Measurements from ENCODE around the gene PRKG1.
A peak's percentile ranks its signal among the peaks of the same experiment; 100 is the strongest.
"Not testable (repeated sequence)": the region's sequence is repeated elsewhere in the genome, so short reads cannot be mapped to it uniquely, and the experiment has no call there.

PRKG1 gene

DNA sequence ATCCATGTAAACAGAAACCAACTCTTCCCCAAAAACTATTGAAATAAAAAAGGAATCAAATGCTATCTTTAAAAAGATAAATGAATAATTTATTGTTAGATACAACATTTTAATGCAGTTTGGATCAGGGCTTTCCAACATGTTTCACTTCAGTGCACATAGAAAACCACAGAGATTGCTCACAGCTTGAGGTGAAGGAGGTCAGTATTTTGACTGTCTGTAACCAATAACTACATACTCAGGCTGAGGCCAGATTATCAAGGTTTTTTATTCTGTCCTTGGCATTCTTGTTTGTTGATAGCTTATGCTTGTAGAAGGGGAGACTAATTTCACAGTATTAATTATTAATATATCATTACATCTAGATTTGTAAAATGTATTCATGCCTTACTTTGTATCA, 195.5 kb downstream of the PRKG1 start:
- H3K9me3 ChIP-seq (ENCODE audit: control extremely low read depth in 1 of 5, control insufficient read depth in 4 of 5, insufficient read depth in 2 of 5, low read depth in 1 of 5, low read length in 4 of 5), result no peaks in the 10 kb centered on the region
- CTCF ChIA-PET, result interaction anchor here (1.0 kb wide), 1 partner anchor 29 kb away, joined by 3 read pairs; no protein-coding TSS in a partner anchor
- peak in 2 of 3 donors; percentile 27 to 43 for DNase-seq
- no peaks in the 10 kb centered on the region for H3K27me3 ChIP-seq (replicated peaks in 2 of 5; ENCODE audit: control insufficient read depth in 4 of 5, insufficient read depth in 5 of 5, low read length in 4 of 5)
- H3K36me3 ChIP-seq (ENCODE audit: control insufficient read depth in 4 of 4, insufficient read depth in 4 of 4, low read length in 3 of 4), result no peaks in the 10 kb centered on the region
- no peak overlapping the region for H3K27ac ChIP-seq (ENCODE audit: insufficient read depth in 1 of 2, low read depth in 1 of 2, low read length in 2 of 2, poor library complexity in 1 of 2, severe bottlenecking in 2 of 2)
- POLR2A ChIA-PET, result no interaction called here
- no peak overlapping the region for H3K4me3 ChIP-seq (ENCODE audit: control insufficient read depth in 1 of 7, extremely low read depth in 1 of 7, insufficient read depth in 4 of 7, low read depth in 2 of 7, low read length in 6 of 7)
- H3K4me1 ChIP-seq (ENCODE audit: control extremely low read depth in 1 of 4, control insufficient read depth in 4 of 4, insufficient read depth in 4 of 4, low read length in 3 of 4), result peaks cover 0 to 13% (median 0%) of the 10 kb centered on the region in 4 experiments

- Histone ChIP-seq H3K27me3 (replicated peaks in 2 of 5; ENCODE audit: control insufficient read depth in 4 of 5, insufficient read depth in 5 of 5, low read length in 4 of 5) (no peaks in the 10 kb centered on the region), H3K9me3 (ENCODE audit: control extremely low read depth in 1 of 5, control insufficient read depth in 4 of 5, insufficient read depth in 2 of 5, low read depth in 1 of 5, low read length in 4 of 5) (no peaks in the 10 kb centered on the region), H3K4me3 (ENCODE audit: control insufficient read depth in 1 of 7, extremely low read depth in 1 of 7, insufficient read depth in 4 of 7, low read depth in 2 of 7, low read length in 6 of 7) (no peak overlapping the region), H3K36me3 (ENCODE audit: control insufficient read depth in 4 of 4, insufficient read depth in 4 of 4, low read length in 3 of 4) (no peaks in the 10 kb centered on the region), H3K27ac (ENCODE audit: insufficient read depth in 1 of 2, low read depth in 1 of 2, low read length in 2 of 2, poor library complexity in 1 of 2, severe bottlenecking in 2 of 2) (no peak overlapping the region), H3K4me1 (ENCODE audit: control extremely low read depth in 1 of 4, control insufficient read depth in 4 of 4, insufficient read depth in 4 of 4, low read length in 3 of 4) (peaks cover 0 to 13% (median 0%) of the 10 kb centered on the region in 4 experiments)
- ChIA-PET CTCF (no interaction called here), POLR2A (no interaction called here)
- no peak for DNase-seq
- WGBS (ENCODE audit: insufficient coverage), result no CpG with 5 or more reads among the region's 2 CpGs
Measured at GRCh38 chr10:51270936-51271530, 196.7 kb downstream of the PRKG1 start.

- H3K27me3 ChIP-seq (replicated peaks in 2 of 5; ENCODE audit: control insufficient read depth in 4 of 5, insufficient read depth in 5 of 5, low read length in 4 of 5); CTCF ChIA-PET; H3K36me3 ChIP-seq (ENCODE audit: control insufficient read depth in 4 of 4, insufficient read depth in 4 of 4, low read length in 3 of 4); DNase-seq; H3K4me3 ChIP-seq (ENCODE audit: control insufficient read depth in 1 of 7, extremely low read depth in 1 of 7, insufficient read depth in 4 of 7, low read depth in 2 of 7, low read length in 6 of 7); H3K9me3 ChIP-seq (ENCODE audit: control extremely low read depth in 1 of 5, control insufficient read depth in 4 of 5, insufficient read depth in 2 of 5, low read depth in 1 of 5, low read length in 4 of 5); POLR2A ChIA-PET; H3K27ac ChIP-seq (ENCODE audit: insufficient read depth in 1 of 2, low read depth in 1 of 2, low read length in 2 of 2, poor library complexity in 1 of 2, severe bottlenecking in 2 of 2): not testable (repeated sequence)
- WGBS (ENCODE audit: insufficient coverage), result no CpG with 5 or more reads among the region's 2 CpGs
- H3K4me1 ChIP-seq (ENCODE audit: control extremely low read depth in 1 of 4, control insufficient read depth in 4 of 4, insufficient read depth in 4 of 4, low read length in 3 of 4), result peaks cover 0 to 13% (median 0%) of the 10 kb centered on the region in 4 experiments
Measured at GRCh38 chr10:51272099-51272498, 197.8 kb downstream of the PRKG1 start.

DNA sequence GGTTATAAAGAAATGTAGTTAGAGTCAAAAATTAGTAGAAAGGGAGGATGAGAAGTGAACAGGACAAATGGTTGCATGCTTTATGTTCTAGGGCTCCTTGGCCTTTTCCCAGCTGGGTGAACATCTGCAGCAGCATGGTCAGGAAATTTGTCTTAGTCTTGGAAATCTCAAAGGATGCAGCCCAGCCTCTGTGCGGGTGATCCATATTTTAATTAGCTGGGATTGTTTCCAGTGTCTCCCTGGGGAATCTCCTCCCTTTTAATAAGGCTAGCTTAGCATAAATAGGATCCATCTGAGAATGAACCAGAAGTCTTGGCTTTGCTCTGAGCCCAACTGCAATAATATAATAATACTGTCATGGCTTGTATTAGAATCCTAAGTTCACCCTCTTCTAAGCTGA, 198.3 kb downstream of the PRKG1 start:
- Histone ChIP-seq H3K27ac (ENCODE audit: insufficient read depth in 1 of 2, low read depth in 1 of 2, low read length in 2 of 2, poor library complexity in 1 of 2, severe bottlenecking in 2 of 2) (no peak overlapping the region), H3K9me3 (ENCODE audit: control extremely low read depth in 1 of 5, control insufficient read depth in 4 of 5, insufficient read depth in 2 of 5, low read depth in 1 of 5, low read length in 4 of 5) (peaks cover 0 to 4% (median 0%) of the 10 kb centered on the region in 5 experiments), H3K27me3 (replicated peaks in 2 of 5; ENCODE audit: control insufficient read depth in 4 of 5, insufficient read depth in 5 of 5, low read length in 4 of 5) (no peaks in the 10 kb centered on the region), H3K4me1 (ENCODE audit: control extremely low read depth in 1 of 4, control insufficient read depth in 4 of 4, insufficient read depth in 4 of 4, low read length in 3 of 4) (peaks cover 0 to 13% (median 0%) of the 10 kb centered on the region in 4 experiments), H3K4me3 (ENCODE audit: control insufficient read depth in 1 of 7, extremely low read depth in 1 of 7, insufficient read depth in 4 of 7, low read depth in 2 of 7, low read length in 6 of 7) (no peak overlapping the region), H3K36me3 (ENCODE audit: control insufficient read depth in 4 of 4, insufficient read depth in 4 of 4, low read length in 3 of 4) (no peaks in the 10 kb centered on the region)
- ChIA-PET CTCF (no interaction called here), POLR2A (no interaction called here)
- no peak for DNase-seq
- WGBS (ENCODE audit: insufficient coverage), result 100% methylated on average over 1 of the region's 1 CpG

DNA sequence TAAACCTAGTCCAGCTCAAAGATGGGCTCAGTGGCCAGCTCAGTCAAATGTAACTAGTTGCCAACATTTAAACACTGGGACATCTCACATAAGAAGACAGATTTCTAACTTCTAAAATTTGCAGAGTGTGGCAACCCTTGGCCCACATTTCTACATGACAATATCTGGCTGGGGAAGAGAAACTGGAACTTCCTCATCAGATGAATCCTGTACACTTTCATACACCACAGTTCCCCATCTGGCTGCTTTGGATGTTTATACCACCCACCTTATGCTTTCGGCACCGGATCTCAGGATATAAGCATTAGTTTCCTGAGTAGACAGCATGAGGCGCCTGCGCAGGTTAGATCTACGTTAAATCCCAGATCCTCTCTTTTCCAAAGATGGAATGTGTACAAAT, 199.3 kb downstream of the PRKG1 start:
- peak overlapping the region in 1 of 7 experiments; percentile 2 for H3K4me3 ChIP-seq (ENCODE audit: control insufficient read depth in 1 of 7, extremely low read depth in 1 of 7, insufficient read depth in 4 of 7, low read depth in 2 of 7, low read length in 6 of 7)
- peak; percentile 5 to 88 (median 88) for DNase-seq
- H3K9me3 ChIP-seq (ENCODE audit: control extremely low read depth in 1 of 5, control insufficient read depth in 4 of 5, insufficient read depth in 2 of 5, low read depth in 1 of 5, low read length in 4 of 5), result peaks cover 0 to 4% (median 0%) of the 10 kb centered on the region in 5 experiments
- CTCF ChIA-PET, result no interaction called here
- peaks cover 0 to 13% (median 0%) of the 10 kb centered on the region in 4 experiments for H3K4me1 ChIP-seq (ENCODE audit: control extremely low read depth in 1 of 4, control insufficient read depth in 4 of 4, insufficient read depth in 4 of 4, low read length in 3 of 4)
- no peaks in the 10 kb centered on the region for H3K36me3 ChIP-seq (ENCODE audit: control insufficient read depth in 4 of 4, insufficient read depth in 4 of 4, low read length in 3 of 4)
- 0% methylated on average over 5 of the region's 5 CpGs for WGBS (ENCODE audit: insufficient coverage)
- H3K27me3 ChIP-seq (replicated peaks in 2 of 5; ENCODE audit: control insufficient read depth in 4 of 5, insufficient read depth in 5 of 5, low read length in 4 of 5), result no peaks in the 10 kb centered on the region
- H3K27ac ChIP-seq (ENCODE audit: insufficient read depth in 1 of 2, low read depth in 1 of 2, low read length in 2 of 2, poor library complexity in 1 of 2, severe bottlenecking in 2 of 2), result no peak overlapping the region
- POLR2A ChIA-PET, result no interaction called here

DNA sequence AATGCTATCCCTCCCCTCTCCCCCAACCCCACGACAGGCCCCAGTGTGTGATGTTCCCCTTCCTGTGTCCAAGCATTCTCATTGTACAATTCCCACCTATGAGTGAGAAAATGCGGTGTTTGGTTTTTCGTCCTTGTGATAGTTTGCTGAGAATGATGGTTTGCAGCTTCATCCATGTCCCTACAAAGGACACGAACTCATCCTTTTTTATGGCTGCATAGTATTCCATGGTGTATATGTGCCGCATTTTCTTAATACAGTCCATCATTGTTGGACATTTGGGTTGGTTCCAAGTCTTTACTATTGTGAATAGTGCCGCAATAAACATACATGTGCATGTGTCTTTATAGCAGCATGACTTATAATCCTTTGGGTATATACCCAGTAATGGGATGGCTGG, 201.8 kb downstream of the PRKG1 start:
- WGBS (ENCODE audit: insufficient coverage), result 100% methylated on average over 3 of the region's 6 CpGs
- H3K36me3 ChIP-seq (ENCODE audit: control insufficient read depth in 4 of 4, insufficient read depth in 4 of 4, low read length in 3 of 4), result not testable (repeated sequence)

GRCh38 chr10:51281387-51281786, 207.1 kb downstream of the PRKG1 start:
- DNase-seq; POLR2A ChIA-PET; H3K9me3 ChIP-seq (ENCODE audit: control extremely low read depth in 1 of 5, control insufficient read depth in 4 of 5, insufficient read depth in 2 of 5, low read depth in 1 of 5, low read length in 4 of 5); H3K4me1 ChIP-seq (ENCODE audit: control extremely low read depth in 1 of 4, control insufficient read depth in 4 of 4, insufficient read depth in 4 of 4, low read length in 3 of 4); CTCF ChIA-PET; H3K4me3 ChIP-seq (ENCODE audit: control insufficient read depth in 1 of 7, extremely low read depth in 1 of 7, insufficient read depth in 4 of 7, low read depth in 2 of 7, low read length in 6 of 7); H3K27me3 ChIP-seq (replicated peaks in 2 of 5; ENCODE audit: control insufficient read depth in 4 of 5, insufficient read depth in 5 of 5, low read length in 4 of 5); H3K27ac ChIP-seq (ENCODE audit: insufficient read depth in 1 of 2, low read depth in 1 of 2, low read length in 2 of 2, poor library complexity in 1 of 2, severe bottlenecking in 2 of 2); H3K36me3 ChIP-seq (ENCODE audit: control insufficient read depth in 4 of 4, insufficient read depth in 4 of 4, low read length in 3 of 4): not testable (repeated sequence)
- 100% methylated on average over 5 of the region's 5 CpGs for WGBS (ENCODE audit: insufficient coverage)

More for the DNA sequence above, 201.8 kb downstream of the PRKG1 start:
- H3K27ac ChIP-seq (ENCODE audit: insufficient read depth in 1 of 2, low read depth in 1 of 2, low read length in 2 of 2, poor library complexity in 1 of 2, severe bottlenecking in 2 of 2); H3K9me3 ChIP-seq (ENCODE audit: control extremely low read depth in 1 of 5, control insufficient read depth in 4 of 5, insufficient read depth in 2 of 5, low read depth in 1 of 5, low read length in 4 of 5); POLR2A ChIA-PET; DNase-seq; H3K27me3 ChIP-seq (replicated peaks in 2 of 5; ENCODE audit: control insufficient read depth in 4 of 5, insufficient read depth in 5 of 5, low read length in 4 of 5); CTCF ChIA-PET; H3K4me3 ChIP-seq (ENCODE audit: control insufficient read depth in 1 of 7, extremely low read depth in 1 of 7, insufficient read depth in 4 of 7, low read depth in 2 of 7, low read length in 6 of 7): not testable (repeated sequence)
- peaks cover 0 to 13% (median 0%) of the 10 kb centered on the region in 4 experiments for H3K4me1 ChIP-seq (ENCODE audit: control extremely low read depth in 1 of 4, control insufficient read depth in 4 of 4, insufficient read depth in 4 of 4, low read length in 3 of 4)

All from common myeloid progenitor, CD34-positive (primary cell).